WERI-Rb-1 (cell line): ENCODE data around the gene LINGO4.
"Not testable (repeated sequence)": the region's sequence is repeated elsewhere in the genome, so short reads cannot be mapped to it uniquely, and the experiment has no call there.

Experiments used
- DNase-seq: peaks from one replicate; pipeline ENCODE4 v3.0.0-alpha.2; 2020
- H3K27ac ChIP-seq: fragments of 250-450 bp; sonication (Bioruptor Pico); 2 replicates; pipeline ENCODE4 v1.5.1; 2020; ENCODE audit warnings: mild to moderate bottlenecking, moderate library complexity
- H3K27me3 ChIP-seq: fragments of 250-450 bp; sonication (Bioruptor Pico); 2 replicates; pipeline ENCODE4 v1.5.1; 2021; ENCODE audit warnings: mild to moderate bottlenecking, low read depth, moderate library complexity; ENCODE audit not compliant: insufficient read depth, severe bottlenecking
- H3K36me3 ChIP-seq: fragments of 250-450 bp; sonication (Bioruptor Pico); 2 replicates; pipeline ENCODE4 v1.5.1; 2020; ENCODE audit warnings: mild to moderate bottlenecking, moderate library complexity
- H3K4me3 ChIP-seq: 2 replicates; pipeline ENCODE4 v1.5.1; 2011; ENCODE audit warnings: low read depth, mild to moderate bottlenecking, control low read depth, low read length
- H3K9me3 ChIP-seq: fragments of 250-450 bp; sonication (Bioruptor Pico); 2 replicates; pipeline ENCODE4 v1.5.1; 2021; ENCODE audit warnings: mild to moderate bottlenecking, moderate library complexity; ENCODE audit not compliant: severe bottlenecking
- TF ChIP-seq, protein P1 (sequence below): IDR thresholded peaks from 2 replicates; pipeline ENCODE4 v1.5.1; 2011; ENCODE audit warnings: low read depth, mild to moderate bottlenecking, control low read depth, inconsistent platforms, low read length

LINGO4 gene

DNA sequence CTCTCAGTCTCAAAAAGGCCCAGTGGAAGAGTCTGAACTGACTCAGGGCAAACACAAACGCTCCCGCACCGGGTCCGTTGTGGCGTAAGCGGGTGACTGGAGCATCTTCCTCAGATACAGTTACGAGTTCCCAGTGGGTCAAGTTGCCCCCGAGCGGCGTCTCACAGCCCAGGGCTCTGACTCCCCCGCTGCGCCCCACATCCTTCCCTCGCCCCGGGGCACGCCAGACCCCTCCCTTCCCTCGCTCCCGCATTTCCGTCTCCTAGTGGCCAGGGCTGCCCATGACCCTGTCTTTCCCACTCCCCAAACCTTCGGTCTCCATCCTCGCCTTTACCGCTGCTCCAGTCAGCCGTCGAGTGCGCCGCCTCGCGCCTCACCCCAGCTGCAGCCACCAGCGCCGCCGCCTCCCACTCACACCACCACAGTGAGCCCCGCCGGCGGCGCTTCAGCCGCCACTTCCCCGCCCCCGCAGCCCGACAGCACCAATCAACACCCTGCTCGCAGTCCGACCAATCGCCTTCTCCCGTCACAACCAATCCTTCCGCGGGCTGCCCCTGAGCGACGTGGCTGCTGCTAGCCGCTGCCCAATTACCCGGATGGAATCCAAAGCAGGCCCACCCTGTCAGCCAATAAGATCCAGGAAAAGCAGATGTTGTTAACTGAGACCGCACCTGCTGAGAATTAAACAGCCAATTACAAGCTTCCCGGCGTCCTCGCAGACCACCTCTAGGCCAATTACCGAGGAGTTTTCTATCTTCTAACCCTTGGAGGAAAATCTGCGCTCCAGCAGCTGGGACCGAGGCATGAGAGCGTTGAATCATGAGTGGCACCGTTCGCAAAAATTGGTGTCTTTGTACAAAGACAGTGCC lies 14.9 kb downstream of the LINGO4 start, which contains the start of gene TDRKH:
Gene TDRKH, minus strand, starts transcription at position 430 of the 869 bp plus-strand sequence. CDS start 7,478 bp downstream, outside the sequence.
- Histone ChIP-seq H3K9me3 (no peaks in the 10 kb centered on the region), H3K4me3 (peak within 1 kb of the TSS; percentile 65), H3K36me3 (peaks cover 4% of the 10 kb centered on the region), H3K27me3 (no peaks in the 10 kb centered on the region), H3K27ac (peak within 1 kb of the TSS; percentile 54)
- DNase-seq, result peak; percentile 100
- TF ChIP-seq, protein P1, sequence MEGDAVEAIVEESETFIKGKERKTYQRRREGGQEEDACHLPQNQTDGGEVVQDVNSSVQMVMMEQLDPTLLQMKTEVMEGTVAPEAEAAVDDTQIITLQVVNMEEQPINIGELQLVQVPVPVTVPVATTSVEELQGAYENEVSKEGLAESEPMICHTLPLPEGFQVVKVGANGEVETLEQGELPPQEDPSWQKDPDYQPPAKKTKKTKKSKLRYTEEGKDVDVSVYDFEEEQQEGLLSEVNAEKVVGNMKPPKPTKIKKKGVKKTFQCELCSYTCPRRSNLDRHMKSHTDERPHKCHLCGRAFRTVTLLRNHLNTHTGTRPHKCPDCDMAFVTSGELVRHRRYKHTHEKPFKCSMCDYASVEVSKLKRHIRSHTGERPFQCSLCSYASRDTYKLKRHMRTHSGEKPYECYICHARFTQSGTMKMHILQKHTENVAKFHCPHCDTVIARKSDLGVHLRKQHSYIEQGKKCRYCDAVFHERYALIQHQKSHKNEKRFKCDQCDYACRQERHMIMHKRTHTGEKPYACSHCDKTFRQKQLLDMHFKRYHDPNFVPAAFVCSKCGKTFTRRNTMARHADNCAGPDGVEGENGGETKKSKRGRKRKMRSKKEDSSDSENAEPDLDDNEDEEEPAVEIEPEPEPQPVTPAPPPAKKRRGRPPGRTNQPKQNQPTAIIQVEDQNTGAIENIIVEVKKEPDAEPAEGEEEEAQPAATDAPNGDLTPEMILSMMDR, result peak; percentile 69

GRCh38 chr1:151787689-151788088 lies 17.5 kb downstream of the LINGO4 start:
- TF ChIP-seq, protein P1, result no peak
- Histone ChIP-seq H3K4me3 (no peak overlapping the region), H3K27ac (no peak overlapping the region), H3K9me3 (no peaks in the 10 kb centered on the region), H3K27me3 (no peaks in the 10 kb centered on the region), H3K36me3 (no peaks in the 10 kb centered on the region; the same call in 1 of the 2 replicates)
- no peak for DNase-seq

- H3K9me3 ChIP-seq, result no peaks in the 10 kb centered on the region
- no peak for DNase-seq
- TF ChIP-seq, protein P1, result no peak
- H3K36me3 ChIP-seq, result peaks cover 32% of the 10 kb centered on the region
- H3K27ac ChIP-seq, result no peak overlapping the region
- H3K27me3 ChIP-seq, result no peaks in the 10 kb centered on the region
- H3K4me3 ChIP-seq, result no peak overlapping the region
These were observed 21.4 kb downstream of the LINGO4 start for GRCh38 chr1:151783796-151784195.

DNA sequence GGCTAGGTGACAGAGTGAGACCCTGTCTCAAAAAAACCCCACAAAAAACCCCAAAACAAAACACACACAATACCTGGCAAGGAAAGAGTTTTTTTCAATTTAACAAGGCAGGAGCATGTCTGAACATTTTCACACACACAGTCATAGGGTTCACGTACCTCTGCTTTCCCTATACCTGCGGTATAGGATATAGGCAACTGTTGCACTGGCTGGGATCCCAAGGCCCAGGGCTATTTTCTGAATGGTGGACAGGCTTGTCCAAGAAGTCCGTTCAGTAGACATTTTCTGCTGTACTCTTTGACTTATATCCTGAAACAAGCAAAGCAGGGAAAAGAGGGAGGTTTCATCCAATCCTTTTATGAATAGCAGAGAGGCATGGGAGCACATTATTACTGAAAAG lies 22.5 kb downstream of the LINGO4 start:
- DNase-seq, result no peak
- Histone ChIP-seq H3K27ac (no peak overlapping the region), H3K9me3 (no peaks in the 10 kb centered on the region), H3K27me3 (no peaks in the 10 kb centered on the region), H3K4me3 (no peak overlapping the region), H3K36me3 (peaks cover 42% of the 10 kb centered on the region)
- TF ChIP-seq, protein P1, result no peak

GRCh38 chr1:151782026-151782425 lies 23.2 kb downstream of the LINGO4 start:
- not testable (repeated sequence) for H3K27me3 ChIP-seq, H3K9me3 ChIP-seq, H3K4me3 ChIP-seq, H3K27ac ChIP-seq, DNase-seq
- peaks cover 46% of the 10 kb centered on the region for H3K36me3 ChIP-seq

DNA sequence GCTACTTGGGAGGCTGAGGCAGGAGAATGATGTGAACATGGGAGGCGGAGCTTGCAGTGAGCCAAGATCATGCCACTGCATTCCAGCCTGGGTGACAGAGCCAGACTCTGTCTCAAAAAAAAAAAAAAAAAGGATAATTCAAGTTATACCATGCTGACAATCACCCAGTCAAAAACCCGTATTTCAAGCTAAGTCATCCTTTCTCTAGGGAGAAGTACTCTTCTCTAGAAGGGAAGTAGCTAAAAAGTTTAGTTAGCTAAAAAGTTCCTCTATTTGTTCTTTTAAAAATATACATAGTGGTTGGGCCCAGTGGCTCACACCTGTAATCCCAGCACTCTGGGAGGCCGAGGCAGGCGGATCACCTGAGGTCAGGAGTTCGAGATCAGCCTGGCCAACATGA lies 24.5 kb downstream of the LINGO4 start:
- H3K36me3 ChIP-seq, result peaks cover 59% of the 10 kb centered on the region
- not testable (repeated sequence) for H3K4me3 ChIP-seq, DNase-seq

More for the DNA sequence above, 24.5 kb downstream of the LINGO4 start:
- not testable (repeated sequence) for H3K9me3 ChIP-seq, H3K27ac ChIP-seq, H3K27me3 ChIP-seq
